SK-N-SH (cell line): ENCODE measurements around the gene NR5A2.

ENCODE experiments used
- SMC3 ChIP-seq: IDR thresholded peaks from 2 replicates; pipeline ENCODE4 v1.6.1; 2012; ENCODE audit warnings: low read depth, low read length, improper control_type of control experiment
- YY1 ChIP-seq: IDR thresholded peaks from 2 replicates; pipeline ENCODE4 v1.4.0; 2012; ENCODE audit warnings: low read depth, mild to moderate bottlenecking

GRCh38 chr1:200198236-200198635 is 170.7 kb downstream of the NR5A2 start:
- no peak for TF ChIP-seq SMC3
- no peak for TF ChIP-seq YY1
